Fibroblast of villous mesenchyme (primary cell): ENCODE data around the gene PSMD1. TPM values are rescaled to one million over a fixed set of nuclear protein-coding genes. Genes with fewer than 3 reads are reported as not detected.

Experiments
- DNase-seq: peaks from one replicate; pipeline ENCODE4 v3.0.0-alpha.2; 2010; ENCODE audit warnings: low read depth
- H3K4me3 ChIP-seq: 2 replicates; pipeline ENCODE4 v1.5.1; 2011; ENCODE audit warnings: low read depth, mild to moderate bottlenecking, low read length
- total RNA-seq: library from RNA; depleted of rRNA; stranded (reverse); fragments of >200 nt; gene quantifications from 2 replicates; pipeline ENCODE4 v1.2.3, GENCODE V29; 2012
- TF ChIP-seq, protein P1 (sequence below): IDR thresholded peaks from 2 replicates; pipeline ENCODE4 v1.5.1; 2012; ENCODE audit warnings: low read depth, mild to moderate bottlenecking, low read length; ENCODE audit not compliant: insufficient read depth

The PSMD1 gene
- total RNA-seq, 1 donor = 153 TPM

DNA sequence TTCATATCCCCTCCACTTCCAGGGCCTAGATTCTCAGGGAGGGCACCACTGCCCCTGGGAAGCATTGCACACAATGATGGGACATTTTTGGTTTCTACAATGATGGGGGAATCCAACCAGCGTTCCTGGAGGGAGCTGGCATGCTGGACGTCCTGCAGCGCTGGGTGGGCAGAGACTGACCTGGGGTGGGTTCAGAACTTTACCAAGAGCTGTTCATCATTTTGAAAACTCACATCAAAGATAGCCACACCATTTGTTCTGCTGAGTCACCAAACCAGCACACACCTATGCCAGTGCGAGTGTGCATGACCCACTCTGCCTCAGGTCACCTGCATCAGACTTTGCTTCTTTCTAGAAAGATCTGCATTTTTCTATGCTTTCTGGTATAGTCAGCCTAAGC lies 127.7 kb downstream of the PSMD1 start:
- no peak overlapping the region for H3K4me3 ChIP-seq
- DNase-seq = no peak
- TF ChIP-seq, protein P1, sequence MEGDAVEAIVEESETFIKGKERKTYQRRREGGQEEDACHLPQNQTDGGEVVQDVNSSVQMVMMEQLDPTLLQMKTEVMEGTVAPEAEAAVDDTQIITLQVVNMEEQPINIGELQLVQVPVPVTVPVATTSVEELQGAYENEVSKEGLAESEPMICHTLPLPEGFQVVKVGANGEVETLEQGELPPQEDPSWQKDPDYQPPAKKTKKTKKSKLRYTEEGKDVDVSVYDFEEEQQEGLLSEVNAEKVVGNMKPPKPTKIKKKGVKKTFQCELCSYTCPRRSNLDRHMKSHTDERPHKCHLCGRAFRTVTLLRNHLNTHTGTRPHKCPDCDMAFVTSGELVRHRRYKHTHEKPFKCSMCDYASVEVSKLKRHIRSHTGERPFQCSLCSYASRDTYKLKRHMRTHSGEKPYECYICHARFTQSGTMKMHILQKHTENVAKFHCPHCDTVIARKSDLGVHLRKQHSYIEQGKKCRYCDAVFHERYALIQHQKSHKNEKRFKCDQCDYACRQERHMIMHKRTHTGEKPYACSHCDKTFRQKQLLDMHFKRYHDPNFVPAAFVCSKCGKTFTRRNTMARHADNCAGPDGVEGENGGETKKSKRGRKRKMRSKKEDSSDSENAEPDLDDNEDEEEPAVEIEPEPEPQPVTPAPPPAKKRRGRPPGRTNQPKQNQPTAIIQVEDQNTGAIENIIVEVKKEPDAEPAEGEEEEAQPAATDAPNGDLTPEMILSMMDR = no peak

DNA sequence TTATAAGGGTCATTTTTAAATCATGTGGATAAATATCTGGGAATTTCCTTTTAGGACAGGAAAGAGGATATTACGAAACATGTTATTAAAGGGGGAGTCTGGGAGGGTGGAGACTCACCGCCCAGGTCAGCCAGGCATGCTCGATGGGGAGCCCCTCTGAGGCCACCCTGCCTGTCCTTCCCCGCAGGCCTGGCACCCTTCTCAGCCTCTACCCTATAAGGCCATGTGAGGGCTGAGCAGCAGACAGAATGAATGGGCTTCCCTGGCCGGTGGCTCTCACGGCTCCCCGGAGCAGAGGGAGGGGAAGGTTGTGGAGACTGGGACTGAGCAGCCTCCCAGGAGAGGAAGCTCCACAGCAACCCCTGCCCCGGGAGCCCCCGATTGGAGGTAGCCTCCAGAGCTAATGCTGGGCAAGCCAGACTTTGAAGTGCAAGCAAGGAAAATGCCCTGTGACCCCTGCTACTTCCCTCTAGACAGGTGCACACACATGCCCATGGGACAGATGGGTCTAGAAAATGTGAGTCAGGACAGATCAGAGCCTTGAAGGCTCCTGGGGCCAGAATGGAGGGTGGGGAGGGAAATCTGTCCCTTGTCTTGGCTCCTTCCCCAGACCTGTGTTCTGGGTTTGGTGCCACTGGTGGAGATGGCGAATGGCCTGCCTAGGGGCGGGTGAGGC lies 128.5 kb downstream of the PSMD1 start:
- no peak overlapping the region for H3K4me3 ChIP-seq
- peak; percentile 49 for DNase-seq
- TF ChIP-seq, protein P1 = no peak

DNA sequence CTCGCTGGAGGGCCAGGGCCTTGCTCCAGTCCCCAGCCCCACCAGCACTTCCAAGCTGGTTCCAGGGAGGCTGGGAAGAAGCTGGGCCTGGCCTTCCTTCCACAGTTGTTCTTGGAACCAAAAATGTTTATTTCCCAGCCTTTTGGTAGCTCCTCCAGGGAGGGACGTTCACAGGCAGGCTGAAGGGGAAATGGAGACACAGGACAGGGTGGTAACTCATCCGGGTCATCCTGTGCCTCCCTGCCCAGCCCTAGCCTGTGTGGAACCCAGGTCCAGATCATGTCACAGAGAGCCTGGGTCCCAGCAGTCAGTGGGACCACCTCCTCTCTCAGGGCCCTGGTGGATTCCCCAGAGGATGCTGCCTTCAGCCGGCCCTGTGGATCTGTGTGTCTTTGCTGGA lies 129.2 kb downstream of the PSMD1 start:
- TF ChIP-seq, protein P1 = no peak
- no peak overlapping the region for H3K4me3 ChIP-seq
- no peak for DNase-seq

DNA sequence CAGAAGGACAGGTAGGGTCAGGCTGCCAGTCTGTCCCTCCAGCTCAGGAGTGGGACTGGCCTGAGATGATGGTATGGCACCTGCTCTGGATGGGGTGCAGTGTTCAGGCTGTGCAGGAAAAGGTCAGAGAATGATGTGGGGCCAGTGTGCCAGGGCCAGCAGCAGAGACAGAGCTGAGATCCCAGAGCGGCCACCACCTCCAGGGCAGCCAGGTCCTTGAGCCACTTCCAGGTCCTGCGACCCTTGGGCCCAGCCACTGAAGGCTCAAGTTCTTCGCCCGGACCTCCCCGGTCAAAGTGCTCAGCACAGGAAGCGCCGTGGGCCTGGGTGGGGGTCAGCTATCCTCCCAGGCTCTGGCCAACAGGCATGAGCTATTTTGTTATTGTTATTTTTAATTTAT lies 129.7 kb downstream of the PSMD1 start:
- TF ChIP-seq, protein P1 = no peak
- DNase-seq = no peak
- H3K4me3 ChIP-seq = no peak overlapping the region

DNA sequence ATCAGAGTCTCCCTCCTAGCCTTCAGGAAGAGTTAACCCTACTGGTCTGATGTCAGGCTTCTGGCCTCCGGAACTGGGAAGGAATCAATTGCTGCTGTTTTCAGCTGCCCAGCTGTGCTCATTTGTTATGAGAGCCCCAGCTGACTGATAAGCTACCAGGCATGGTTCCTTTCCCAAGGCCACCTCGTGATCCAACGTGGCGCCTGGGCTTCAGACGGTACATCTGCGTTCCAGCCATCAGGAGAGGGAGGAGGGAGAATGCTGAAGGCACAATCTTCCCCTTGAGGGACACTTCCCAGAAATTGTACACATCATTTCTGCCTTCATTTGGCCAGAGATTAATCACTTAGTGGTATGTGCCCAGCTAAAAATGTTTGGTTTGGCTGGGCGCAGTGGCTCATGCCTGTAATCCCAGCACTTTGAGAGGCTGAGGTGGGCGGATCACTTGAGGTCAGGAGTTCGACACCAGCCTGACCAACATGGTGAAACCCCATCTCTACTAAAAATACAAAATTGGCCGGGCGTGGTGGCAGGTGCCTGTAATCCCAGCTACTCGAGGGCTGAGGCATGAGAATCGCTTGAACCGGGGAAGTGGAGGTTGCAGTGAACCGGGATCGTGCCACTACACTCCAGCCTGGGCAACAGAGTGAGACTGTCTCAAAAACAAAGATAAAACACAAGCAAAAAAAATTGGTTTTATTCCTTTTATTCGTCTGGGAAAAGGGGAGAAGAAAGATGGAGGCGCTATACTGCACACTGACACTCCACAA lies 131.3 kb downstream of the PSMD1 start:
- no peak overlapping the region for H3K4me3 ChIP-seq
- TF ChIP-seq, protein P1 = no peak
- DNase-seq = peak; percentile 95

DNA sequence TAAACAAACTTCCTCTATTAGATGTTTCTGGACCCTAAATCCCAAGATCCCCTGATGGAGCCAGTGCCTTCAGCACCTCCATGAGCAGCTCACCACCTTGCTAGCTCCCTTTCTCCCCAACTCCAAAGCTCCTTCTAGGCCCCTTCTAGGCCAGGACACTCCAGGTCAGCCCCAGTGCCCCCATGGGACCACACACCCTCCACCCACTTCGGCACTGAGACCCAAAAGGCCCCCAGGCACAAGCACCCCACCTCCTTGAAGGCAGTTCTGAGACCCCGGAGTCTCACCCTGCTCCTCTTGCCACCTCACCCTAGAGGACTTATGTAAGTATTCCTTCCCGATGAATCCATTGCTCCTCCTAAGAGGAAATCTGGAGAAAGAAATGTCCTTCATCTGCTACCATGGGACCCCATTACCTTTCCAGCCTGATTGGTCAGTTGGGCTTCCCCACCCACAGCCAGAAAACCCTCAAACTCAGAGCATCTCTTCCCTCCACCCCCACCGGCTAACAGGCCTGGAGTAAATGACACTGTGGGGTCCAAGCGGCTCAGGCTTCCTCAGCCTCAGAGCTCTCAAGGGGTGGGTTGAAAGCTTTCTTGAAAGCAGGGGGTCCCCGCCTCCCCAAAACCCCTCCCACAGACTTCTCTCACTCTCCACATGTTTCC lies 132.0 kb downstream of the PSMD1 start:
- DNase-seq = no peak
- no peak overlapping the region for H3K4me3 ChIP-seq
- TF ChIP-seq, protein P1 = no peak
